Stimulated activated naive CD8-positive, alpha-beta T cell treated with anti-CD3 and anti-CD28 coated beads, Interleukin-15, Interleukin-2, amounts not matched to agents 100 ng/mL and 50 ng/mL, for 24 hours (primary cell): ENCODE data around the gene VEGFB.

Experiments used
- H3K27ac Mint-ChIP-seq: one replicate; pipeline ENCODE4 v1.8.0; 2021; ENCODE audit warnings: mild to moderate bottlenecking, mixed read lengths
- H3K27me3 Mint-ChIP-seq: one replicate; pipeline ENCODE4 v1.8.0; 2021; ENCODE audit warnings: mixed read lengths
- H3K36me3 Mint-ChIP-seq: one replicate; pipeline ENCODE4 v1.8.0; 2021; ENCODE audit warnings: low read depth, mixed read lengths
- H3K4me1 Mint-ChIP-seq: one replicate; pipeline ENCODE4 v1.8.0; 2021; ENCODE audit warnings: low read depth, mixed read lengths
- H3K4me3 Mint-ChIP-seq: one replicate; pipeline ENCODE4 v1.8.0; 2021; ENCODE audit warnings: mild to moderate bottlenecking, mixed read lengths
- H3K9me3 Mint-ChIP-seq: one replicate; pipeline ENCODE4 v1.8.0; 2021; ENCODE audit warnings: mixed read lengths

Gene VEGFB

GRCh38 chr11:64281957-64282770 is 47.8 kb downstream of the VEGFB start:
- Mint-ChIP-seq H3K27me3 (no peaks in the 10 kb centered on the region), H3K36me3 (peaks cover 5% of the 10 kb centered on the region), H3K27ac (no peak overlapping the region), H3K4me3 (no peak overlapping the region), H3K9me3 (no peaks in the 10 kb centered on the region), H3K4me1 (peaks cover 20% of the 10 kb centered on the region)

GRCh38 chr11:64283092-64283491 is 48.7 kb downstream of the VEGFB start:
- Mint-ChIP-seq H3K27ac (no peak overlapping the region), H3K27me3 (no peaks in the 10 kb centered on the region), H3K4me3 (peak overlapping the region; percentile 48), H3K4me1 (peaks cover 20% of the 10 kb centered on the region), H3K36me3 (peaks cover 5% of the 10 kb centered on the region), H3K9me3 (no peaks in the 10 kb centered on the region)

- H3K36me3 Mint-ChIP-seq = no peaks in the 10 kb centered on the region
- peak within 1 kb of the TSS; percentile 85 for H3K4me3 Mint-ChIP-seq
- peak within 1 kb of the TSS; percentile 89 for H3K27ac Mint-ChIP-seq
- H3K9me3 Mint-ChIP-seq = no peaks in the 10 kb centered on the region
- peaks cover 20% of the 10 kb centered on the region for H3K4me1 Mint-ChIP-seq
- H3K27me3 Mint-ChIP-seq = no peaks in the 10 kb centered on the region
Measured at GRCh38 chr11:64284048-64284961, 49.9 kb downstream of the VEGFB start, which contains the start of gene BAD. Gene BAD, minus strand, starts transcription at chr11:64284665. Its CDS starts 297 bp downstream, at chr11:64284368.

GRCh38 chr11:64284962-64285884 is 50.8 kb downstream of the VEGFB start, which contains the start of gene GPR137:
Gene GPR137, plus strand, starts transcription at chr11:64285848. Its CDS starts 677 bp downstream, at chr11:64286525.
- Mint-ChIP-seq H3K27ac (peak within 1 kb of the TSS; percentile 89), H3K36me3 (no peaks in the 10 kb centered on the region), H3K4me1 (peaks cover 20% of the 10 kb centered on the region), H3K4me3 (peak within 1 kb of the TSS; percentile 85), H3K9me3 (no peaks in the 10 kb centered on the region), H3K27me3 (no peaks in the 10 kb centered on the region)

- H3K4me1 Mint-ChIP-seq = peaks cover 25% of the 10 kb centered on the region
- peaks cover 8% of the 10 kb centered on the region for H3K27me3 Mint-ChIP-seq
- H3K4me3 Mint-ChIP-seq = peak overlapping the region; percentile 77
- H3K9me3 Mint-ChIP-seq = no peaks in the 10 kb centered on the region
- H3K27ac Mint-ChIP-seq = peak overlapping the region; percentile 34
- H3K36me3 Mint-ChIP-seq = no peaks in the 10 kb centered on the region
Measured at GRCh38 chr11:64285885-64286800, 51.8 kb downstream of the VEGFB start.

GRCh38 chr11:64286801-64287159 is 52.4 kb downstream of the VEGFB start:
- H3K27ac Mint-ChIP-seq = peak overlapping the region; percentile 34
- no peaks in the 10 kb centered on the region for H3K9me3 Mint-ChIP-seq
- H3K36me3 Mint-ChIP-seq = no peaks in the 10 kb centered on the region
- peaks cover 8% of the 10 kb centered on the region for H3K27me3 Mint-ChIP-seq
- peak overlapping the region; percentile 77 for H3K4me3 Mint-ChIP-seq
- peaks cover 25% of the 10 kb centered on the region for H3K4me1 Mint-ChIP-seq

GRCh38 chr11:64287676-64288352 is 53.4 kb downstream of the VEGFB start:
- Mint-ChIP-seq H3K27me3 (peaks cover 11% of the 10 kb centered on the region), H3K27ac (no peak overlapping the region), H3K4me3 (no peak overlapping the region), H3K9me3 (no peaks in the 10 kb centered on the region), H3K36me3 (no peaks in the 10 kb centered on the region), H3K4me1 (peaks cover 25% of the 10 kb centered on the region)

- no peak overlapping the region for H3K4me3 Mint-ChIP-seq
- no peak overlapping the region for H3K27ac Mint-ChIP-seq
- peaks cover 20% of the 10 kb centered on the region for H3K4me1 Mint-ChIP-seq
- H3K27me3 Mint-ChIP-seq = peaks cover 15% of the 10 kb centered on the region
- no peaks in the 10 kb centered on the region for H3K9me3 Mint-ChIP-seq
- no peaks in the 10 kb centered on the region for H3K36me3 Mint-ChIP-seq
Measured at GRCh38 chr11:64288353-64288750, 54.0 kb downstream of the VEGFB start.
